ENCODE data around the gene ZBED6.
"Not testable (repeated sequence)": the region's sequence is repeated elsewhere in the genome, so short reads cannot be mapped to it uniquely, and the experiment has no call there.

Gene ZBED6
- long read RNA-seq, full-length matches to known transcripts: 1 of 10 reads
- long read RNA-seq, partial matches to known transcripts: 0 of 10 reads
- long read RNA-seq, other reads (novel, unspliced or antisense): 9 of 10 reads

- Histone ChIP-seq H3K27ac (replicated peaks) (peak within 1 kb of the TSS; percentile 93), H3K27me3 (ENCODE audit: insufficient read depth, poor library complexity, severe bottlenecking) (no peaks in the 10 kb centered on the region), H3K4me3 (replicated peaks; ENCODE audit: insufficient read depth, low read length) (peak within 1 kb of the TSS; percentile 72)
- TF ChIP-seq POLR2AphosphoS5 (IDR thresholded peaks at IDR 0.05; ENCODE audit: low read depth) (peak; percentile 68), SPI1 (IDR thresholded peaks at IDR 0.05; ENCODE audit: borderline replicate concordance, low read depth) (peak; percentile 16; the same call in 1 of the 2 replicates), CTCF (IDR thresholded peaks at IDR 0.05; ENCODE audit: insufficient read depth, low read length) (no peak), GABPA (IDR thresholded peaks at IDR 0.05; ENCODE audit: low read depth) (0 out of 2 replicates have a peak, but pooled peaks have one; percentile 23), REST (IDR thresholded peaks at IDR 0.05; ENCODE audit: insufficient replicate concordance, low read depth) (no peak)
- peak; percentile 99 to 100 for DNase-seq (ENCODE audit: low read depth in 1 of 2, low spot score in 1 of 2)
These were observed at the start of gene ZBED6, which contains the start of gene ZC3H11A for GRCh38 chr1:203795441-203796235. Gene ZBED6, plus strand, starts transcription at chr1:203795623. Its CDS starts 1,900 bp downstream, at chr1:203797523. Gene ZC3H11A, plus strand, starts transcription at chr1:203795623. Its CDS starts 21,448 bp downstream, at chr1:203817071.

GRCh38 chr1:203746281-203746680 is 49.1 kb upstream of the ZBED6 start:
- Histone ChIP-seq H3K27ac (replicated peaks) (no peak overlapping the region), H3K4me3 (replicated peaks; ENCODE audit: insufficient read depth, low read length) (no peak overlapping the region), H3K27me3 (ENCODE audit: insufficient read depth, poor library complexity, severe bottlenecking) (no peaks in the 10 kb centered on the region)
- TF ChIP-seq POLR2AphosphoS5 (IDR thresholded peaks at IDR 0.05; ENCODE audit: low read depth) (no peak), CTCF (IDR thresholded peaks at IDR 0.05; ENCODE audit: insufficient read depth, low read length) (no peak), GABPA (IDR thresholded peaks at IDR 0.05; ENCODE audit: low read depth) (no peak), SPI1 (IDR thresholded peaks at IDR 0.05; ENCODE audit: borderline replicate concordance, low read depth) (no peak), REST (IDR thresholded peaks at IDR 0.05; ENCODE audit: insufficient replicate concordance, low read depth) (no peak)
- no peak for DNase-seq (ENCODE audit: low read depth in 1 of 2, low spot score in 1 of 2)

- no peak overlapping the region for H3K27ac ChIP-seq (replicated peaks)
- H3K27me3 ChIP-seq (ENCODE audit: insufficient read depth, poor library complexity, severe bottlenecking): no peaks in the 10 kb centered on the region
- no peak overlapping the region for H3K4me3 ChIP-seq (replicated peaks; ENCODE audit: insufficient read depth, low read length)
- TF ChIP-seq SPI1 (IDR thresholded peaks at IDR 0.05; ENCODE audit: borderline replicate concordance, low read depth) (no peak), GABPA (IDR thresholded peaks at IDR 0.05; ENCODE audit: low read depth) (no peak), REST (IDR thresholded peaks at IDR 0.05; ENCODE audit: insufficient replicate concordance, low read depth) (no peak), CTCF (IDR thresholded peaks at IDR 0.05; ENCODE audit: insufficient read depth, low read length) (no peak), POLR2AphosphoS5 (IDR thresholded peaks at IDR 0.05; ENCODE audit: low read depth) (no peak)
- no peak for DNase-seq (ENCODE audit: low read depth in 1 of 2, low spot score in 1 of 2)
These were observed 44.4 kb upstream of the ZBED6 start for GRCh38 chr1:203751051-203751450.

GRCh38 chr1:203751618-203752361 is 43.6 kb upstream of the ZBED6 start:
- DNase-seq (ENCODE audit: low read depth in 1 of 2, low spot score in 1 of 2); H3K27me3 ChIP-seq (ENCODE audit: insufficient read depth, poor library complexity, severe bottlenecking); H3K4me3 ChIP-seq (replicated peaks; ENCODE audit: insufficient read depth, low read length); H3K27ac ChIP-seq (replicated peaks): not testable (repeated sequence)

All from HL-60 (cell line).